D721Med (cell line): ENCODE measurements around the gene ARID1B.

Source experiments
- DNase-seq: peaks from one replicate; pipeline ENCODE4 v3.0.0; 2011; ENCODE audit warnings: low spot score; ENCODE audit not compliant: insufficient read length
- FAIRE-seq: peaks from 2 replicates; lab custom pipeline; 2011; peaks lifted over from hg19 to GRCh38; lab: Jason Lieb, UNC
- TF ChIP-seq, protein P1 (sequence below): IDR thresholded peaks from 2 replicates; pipeline ENCODE4 v1.5.1; 2012; ENCODE audit warnings: mild to moderate bottlenecking, control low read depth; ENCODE audit not compliant: insufficient read depth; ENCODE audit errors: missing control alignments

Gene ARID1B

DNA sequence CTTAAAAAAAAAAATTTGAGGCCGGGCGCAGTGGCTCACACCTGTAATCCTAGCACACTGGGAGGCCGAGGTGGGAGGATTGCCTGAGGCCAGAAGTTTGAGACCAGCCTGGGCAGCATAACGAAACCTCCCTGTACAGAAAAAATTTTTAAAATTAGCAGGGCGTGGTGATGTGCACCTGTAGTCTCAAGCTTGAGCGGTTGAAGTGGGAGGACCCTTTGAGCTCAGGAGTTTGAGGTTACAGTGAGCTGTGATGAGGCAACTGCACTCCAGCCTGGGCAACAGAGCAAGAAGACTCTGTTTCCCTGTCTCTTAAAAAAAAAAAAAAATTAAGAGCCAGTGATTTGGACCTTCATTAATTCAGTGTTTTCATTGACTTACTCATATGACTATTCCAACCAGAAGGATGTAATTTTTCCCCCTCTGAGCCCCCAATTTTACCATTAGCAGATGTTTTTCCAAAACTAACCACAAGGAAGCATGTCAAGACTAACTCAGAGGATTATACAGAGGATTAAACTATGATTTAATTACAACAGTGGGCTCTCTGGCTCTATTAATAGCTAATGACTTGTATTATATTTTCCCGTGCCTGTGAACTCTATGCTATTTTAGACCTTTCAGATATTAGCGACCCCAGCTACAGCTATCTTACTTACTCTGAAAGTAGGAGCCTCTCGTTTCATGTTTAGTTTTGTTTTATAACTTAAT, 75.1 kb downstream of the ARID1B start:
- no peak for DNase-seq
- peak; percentile 82 for FAIRE-seq
- TF ChIP-seq, protein P1, sequence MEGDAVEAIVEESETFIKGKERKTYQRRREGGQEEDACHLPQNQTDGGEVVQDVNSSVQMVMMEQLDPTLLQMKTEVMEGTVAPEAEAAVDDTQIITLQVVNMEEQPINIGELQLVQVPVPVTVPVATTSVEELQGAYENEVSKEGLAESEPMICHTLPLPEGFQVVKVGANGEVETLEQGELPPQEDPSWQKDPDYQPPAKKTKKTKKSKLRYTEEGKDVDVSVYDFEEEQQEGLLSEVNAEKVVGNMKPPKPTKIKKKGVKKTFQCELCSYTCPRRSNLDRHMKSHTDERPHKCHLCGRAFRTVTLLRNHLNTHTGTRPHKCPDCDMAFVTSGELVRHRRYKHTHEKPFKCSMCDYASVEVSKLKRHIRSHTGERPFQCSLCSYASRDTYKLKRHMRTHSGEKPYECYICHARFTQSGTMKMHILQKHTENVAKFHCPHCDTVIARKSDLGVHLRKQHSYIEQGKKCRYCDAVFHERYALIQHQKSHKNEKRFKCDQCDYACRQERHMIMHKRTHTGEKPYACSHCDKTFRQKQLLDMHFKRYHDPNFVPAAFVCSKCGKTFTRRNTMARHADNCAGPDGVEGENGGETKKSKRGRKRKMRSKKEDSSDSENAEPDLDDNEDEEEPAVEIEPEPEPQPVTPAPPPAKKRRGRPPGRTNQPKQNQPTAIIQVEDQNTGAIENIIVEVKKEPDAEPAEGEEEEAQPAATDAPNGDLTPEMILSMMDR = peak; percentile 6

DNA sequence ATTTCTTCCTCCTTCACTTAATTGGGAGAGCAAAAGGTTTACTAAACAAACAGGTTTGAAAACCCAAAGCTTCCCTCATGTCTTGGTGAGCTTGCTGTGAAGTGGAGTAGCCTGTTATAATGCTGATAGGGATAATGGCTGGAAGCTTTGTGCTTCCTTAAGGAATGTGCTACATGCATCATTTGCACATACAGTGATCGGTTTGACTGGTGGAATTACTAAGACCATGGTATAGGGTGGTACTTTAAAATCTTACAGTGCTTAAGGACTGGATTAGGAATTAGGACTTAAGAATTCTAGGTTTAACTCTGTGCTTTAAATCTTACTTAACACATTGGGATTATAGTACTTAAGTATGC, 75.7 kb downstream of the ARID1B start:
- FAIRE-seq (peak; percentile 94), DNase-seq (peak; percentile 25)

DNA sequence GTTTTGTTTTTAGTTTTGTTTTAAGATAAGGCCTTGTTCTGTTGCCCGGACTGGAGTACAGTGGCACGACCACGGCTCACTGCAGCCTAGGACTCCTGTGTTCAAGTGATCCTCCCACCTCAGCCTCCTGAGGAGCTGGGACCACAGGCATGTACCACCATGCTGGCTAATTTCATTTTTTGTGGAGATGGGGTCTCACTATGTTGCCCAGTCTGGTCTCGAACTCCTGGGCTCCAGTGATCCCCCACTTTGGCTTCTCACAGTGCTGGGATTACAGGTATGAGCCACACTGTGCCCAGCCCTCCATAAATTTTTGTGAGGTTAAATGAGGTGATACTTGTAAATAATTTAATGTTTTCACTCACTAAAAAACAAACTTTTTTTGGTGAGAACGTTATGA, 76.6 kb downstream of the ARID1B start:
- TF ChIP-seq, protein P1 = no peak
- no peak for DNase-seq
- FAIRE-seq = no peak

More for the DNA sequence above, 75.7 kb downstream of the ARID1B start:
- TF ChIP-seq, protein P1 = no peak

GRCh38 chr6:156854466-156855161, 77.4 kb downstream of the ARID1B start:
- DNase-seq = no peak
- TF ChIP-seq, protein P1 = no peak
- FAIRE-seq = no peak

- DNase-seq = no peak
- TF ChIP-seq, protein P1 = no peak
- FAIRE-seq = no peak
These were observed 80.4 kb downstream of the ARID1B start for GRCh38 chr6:156857573-156857972.

GRCh38 chr6:156859686-156860085, 82.5 kb downstream of the ARID1B start:
- TF ChIP-seq, protein P1 = no peak
- DNase-seq = no peak
- FAIRE-seq = no peak

DNA sequence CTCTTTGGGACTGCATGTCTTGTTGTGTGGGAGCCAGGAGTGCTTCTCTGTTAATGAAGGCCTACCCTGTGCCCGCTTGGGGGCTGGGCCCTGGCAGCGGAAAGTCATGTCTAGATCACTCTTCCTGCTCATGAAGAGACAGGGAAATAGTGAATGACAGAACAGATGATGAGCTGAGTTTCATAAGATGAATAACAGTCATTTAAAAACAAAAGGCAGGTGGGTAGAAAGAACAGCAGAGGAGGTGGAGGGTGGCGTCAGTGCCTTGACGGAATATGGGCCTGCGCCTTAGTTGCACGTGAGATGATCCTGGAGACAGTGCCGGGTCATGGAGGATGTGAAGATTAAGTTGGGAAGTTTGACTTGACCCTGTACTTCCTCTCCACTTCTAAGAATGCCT, 85.5 kb downstream of the ARID1B start:
- FAIRE-seq (no peak), DNase-seq (no peak)
- TF ChIP-seq, protein P1 = no peak
